Measurements from ENCODE around the gene SHISA5. TPM values are rescaled to one million over a fixed set of nuclear protein-coding genes. Genes with fewer than 3 reads are reported as not detected.

Gene SHISA5
- total RNA-seq, 2 experiments from 2014 or later = 88.9 to 93.1 TPM

GRCh38 chr3:48518069-48518468 is 14.1 kb upstream of the SHISA5 start:
- Mint-ChIP-seq H3K4me1 (ENCODE audit: low read depth) (peaks cover 54% of the 10 kb centered on the region), H3K27me3 (no peaks in the 10 kb centered on the region), H3K4me3 (no peak overlapping the region), H3K9me3 (no peaks in the 10 kb centered on the region), H3K27ac (no peak overlapping the region), H3K36me3 (no peaks in the 10 kb centered on the region)
- CTCF ChIA-PET = no interaction called here
- intact Hi-C loops (cut with micrococcal nuclease) = no loop called here
- DNase-seq = no peak
- POLR2A ChIA-PET = no interaction called here

DNA sequence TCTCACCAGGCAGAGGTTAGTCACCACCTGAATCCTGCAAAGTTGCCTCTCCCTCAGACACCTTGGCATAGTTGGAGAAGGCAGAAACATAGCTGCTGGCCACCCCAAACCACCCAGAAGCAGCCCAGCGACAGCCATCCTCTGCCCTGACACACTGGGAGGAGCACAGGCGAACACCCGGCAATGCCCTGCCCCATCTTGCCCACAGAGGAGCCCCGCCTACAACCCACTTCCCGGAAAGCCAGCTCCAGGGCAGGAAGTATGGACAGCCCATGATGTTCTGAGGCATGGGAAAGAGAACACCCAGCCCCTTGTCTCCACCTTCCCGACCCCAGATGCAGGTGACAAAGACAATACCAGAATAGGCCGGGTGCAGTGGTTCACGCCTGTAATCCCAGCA is 12.6 kb upstream of the SHISA5 start:
- H3K4me3 Mint-ChIP-seq = no peak overlapping the region
- peak; percentile 57 for DNase-seq
- no peaks in the 10 kb centered on the region for H3K27me3 Mint-ChIP-seq
- intact Hi-C loops (cut with micrococcal nuclease) = no loop called here
- H3K36me3 Mint-ChIP-seq = no peaks in the 10 kb centered on the region
- ChIA-PET CTCF (interaction anchor here (1.3 to 2.0 kb wide), 2 partner anchors 80 to 116 kb away, joined by 5 to 6 read pairs; no protein-coding TSS in a partner anchor), POLR2A (interaction anchor here (0.6 to 1.3 kb wide), 2 partner anchors 44 to 61 kb away, joined by 3 to 5 read pairs; no protein-coding TSS in a partner anchor)
- peaks cover 59% of the 10 kb centered on the region for H3K4me1 Mint-ChIP-seq (ENCODE audit: low read depth)
- no peaks in the 10 kb centered on the region for H3K9me3 Mint-ChIP-seq
- peak overlapping the region; percentile 54 for H3K27ac Mint-ChIP-seq

- POLR2A ChIA-PET = interaction anchor here (1.3 to 1.4 kb wide), 2 partner anchors 10 to 42 kb away, joined by 4 read pairs; partner anchors contain the start of gene SHISA5
- intact Hi-C loops (cut with micrococcal nuclease) = loop anchor here (1.0 kb wide), 1 partner anchor 7 kb away; no protein-coding TSS in a partner anchor
Observed at GRCh38 chr3:48514431-48515227, 10.7 kb upstream of the SHISA5 start.

GRCh38 chr3:48511551-48511950 is 7.6 kb upstream of the SHISA5 start:
- no peaks in the 10 kb centered on the region for H3K36me3 Mint-ChIP-seq
- CTCF ChIA-PET = interaction anchor here (1.0 to 1.2 kb wide), 3 partner anchors 39 to 111 kb away, joined by 3 read pairs; no protein-coding TSS in a partner anchor
- H3K27me3 Mint-ChIP-seq = no peaks in the 10 kb centered on the region
- no peaks in the 10 kb centered on the region for H3K9me3 Mint-ChIP-seq
- DNase-seq = no peak
- H3K27ac Mint-ChIP-seq = no peak overlapping the region
- intact Hi-C loops (cut with micrococcal nuclease) = no loop called here
- POLR2A ChIA-PET = interaction anchor here (1.0 kb wide), 1 partner anchor 45 kb away, joined by 3 read pairs; a partner anchor contains a TSS
- H3K4me1 Mint-ChIP-seq (ENCODE audit: low read depth) = peaks cover 47% of the 10 kb centered on the region
- H3K4me3 Mint-ChIP-seq = no peak overlapping the region

More at GRCh38 chr3:48514431-48515227, 10.7 kb upstream of the SHISA5 start:
- Mint-ChIP-seq H3K4me3 (no peak overlapping the region), H3K9me3 (no peaks in the 10 kb centered on the region), H3K36me3 (no peaks in the 10 kb centered on the region), H3K27me3 (no peaks in the 10 kb centered on the region), H3K4me1 (ENCODE audit: low read depth) (peaks cover 59% of the 10 kb centered on the region), H3K27ac (peak overlapping the region; percentile 28)
- CTCF ChIA-PET = interaction anchor here (0.5 to 2.0 kb wide), 4 partner anchors 35 to 321 kb away, joined by 3 to 12 read pairs (median 4); no protein-coding TSS in a partner anchor
- DNase-seq = peak; percentile 51

DNA sequence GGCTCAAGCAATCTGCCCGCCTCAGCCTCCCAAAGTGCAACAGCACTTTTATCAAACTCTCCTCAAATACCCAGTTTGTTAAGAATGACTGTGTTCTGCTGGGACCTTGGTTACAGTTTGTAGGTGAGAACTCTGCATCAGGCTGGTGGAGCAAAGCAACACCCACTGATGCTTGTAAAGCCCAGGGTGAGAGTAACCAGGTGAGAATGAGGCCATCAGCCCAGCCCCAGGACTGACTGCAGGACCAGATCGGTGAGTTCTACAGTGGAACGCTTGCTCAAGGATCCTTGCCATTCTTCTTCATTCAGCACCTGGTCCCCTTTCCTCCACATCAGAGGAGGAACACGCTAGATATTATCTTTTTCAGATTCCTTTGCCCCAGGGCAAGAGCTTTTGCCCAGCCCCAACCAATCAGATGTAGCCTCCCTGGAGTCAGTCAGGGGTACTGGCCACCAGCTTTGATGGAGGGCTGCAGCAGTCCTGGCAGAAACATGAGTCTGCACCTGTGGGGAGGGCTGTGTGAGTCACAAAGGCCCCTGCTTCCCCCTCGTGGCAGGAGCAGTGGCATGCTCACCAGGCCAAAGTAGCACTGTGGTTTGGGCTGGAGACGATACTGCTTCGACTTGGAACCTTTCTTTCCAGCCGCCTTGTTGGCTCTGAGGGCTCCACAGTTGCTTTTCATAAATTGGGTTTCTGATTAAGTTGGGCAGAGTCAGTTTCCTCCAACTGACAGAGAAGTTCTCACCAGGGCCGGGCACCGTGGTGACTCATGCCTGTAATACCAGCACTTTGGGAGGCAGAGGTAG is 3.5 kb upstream of the SHISA5 start:
- ChIA-PET CTCF (interaction anchor here (0.8 to 4.3 kb wide), 9 partner anchors 8 to 320 kb away, joined by 3 to 25 read pairs (median 4); partner anchors contain the start of gene CDC25A), POLR2A (interaction anchor here (0.7 to 1.4 kb wide), 4 partner anchors 12 to 128 kb away, joined by 3 to 5 read pairs (median 3); partner anchors contain the start of gene SLC26A6)
- DNase-seq = peak; percentile 84
- Mint-ChIP-seq H3K27ac (peak overlapping the region; percentile 74), H3K4me3 (no peak overlapping the region), H3K27me3 (no peaks in the 10 kb centered on the region), H3K9me3 (no peaks in the 10 kb centered on the region), H3K36me3 (no peaks in the 10 kb centered on the region), H3K4me1 (ENCODE audit: low read depth) (peaks cover 42% of the 10 kb centered on the region)
- intact Hi-C loops (cut with micrococcal nuclease) = loop anchor here (1.0 to 2.0 kb wide), 4 partner anchors 8 to 49 kb away; partner anchors contain the start of gene PFKFB4

DNA sequence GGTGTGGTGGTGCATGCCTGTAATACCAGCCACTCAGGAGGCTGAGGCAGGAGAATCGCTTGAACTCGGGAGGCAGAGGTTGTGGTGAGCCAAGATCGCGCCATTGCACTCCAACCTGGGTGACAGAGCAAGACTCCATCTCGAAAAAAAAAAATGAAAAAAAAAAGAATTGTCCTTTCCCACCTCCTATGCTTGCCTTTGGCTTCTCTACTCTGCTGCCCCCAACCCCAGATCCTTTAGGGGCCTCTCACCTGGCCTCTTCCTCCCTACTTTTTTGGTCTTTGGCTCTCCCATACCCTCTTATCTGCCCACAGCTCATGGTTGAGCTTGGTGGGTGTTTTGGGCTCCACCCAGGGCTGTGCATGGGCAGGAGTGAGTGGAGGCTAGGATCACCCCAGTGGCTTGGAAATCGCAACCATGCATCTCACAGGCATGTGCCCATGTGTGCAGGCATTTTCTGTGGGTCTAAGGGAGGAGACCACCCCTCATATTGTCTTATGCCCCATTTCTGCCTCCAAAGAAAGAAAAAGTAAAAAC is 2.1 kb upstream of the SHISA5 start:
- Mint-ChIP-seq H3K36me3 (peaks cover 3% of the 10 kb centered on the region), H3K27ac (no peak overlapping the region), H3K4me1 (ENCODE audit: low read depth) (peaks cover 50% of the 10 kb centered on the region), H3K27me3 (no peaks in the 10 kb centered on the region), H3K9me3 (no peaks in the 10 kb centered on the region), H3K4me3 (no peak overlapping the region)
- ChIA-PET CTCF (interaction anchor here (2.8 kb wide), 1 partner anchor 70 kb away, joined by 14 read pairs; no protein-coding TSS in a partner anchor), POLR2A (interaction anchor here (0.6 to 0.7 kb wide), 2 partner anchors 39 to 438 kb away, joined by 3 to 4 read pairs; no protein-coding TSS in a partner anchor)
- intact Hi-C loops (cut with micrococcal nuclease) = loop anchor here (2.0 kb wide), 2 partner anchors 43 to 51 kb away; partner anchors contain the start of gene PFKFB4
- no peak for DNase-seq

DNA sequence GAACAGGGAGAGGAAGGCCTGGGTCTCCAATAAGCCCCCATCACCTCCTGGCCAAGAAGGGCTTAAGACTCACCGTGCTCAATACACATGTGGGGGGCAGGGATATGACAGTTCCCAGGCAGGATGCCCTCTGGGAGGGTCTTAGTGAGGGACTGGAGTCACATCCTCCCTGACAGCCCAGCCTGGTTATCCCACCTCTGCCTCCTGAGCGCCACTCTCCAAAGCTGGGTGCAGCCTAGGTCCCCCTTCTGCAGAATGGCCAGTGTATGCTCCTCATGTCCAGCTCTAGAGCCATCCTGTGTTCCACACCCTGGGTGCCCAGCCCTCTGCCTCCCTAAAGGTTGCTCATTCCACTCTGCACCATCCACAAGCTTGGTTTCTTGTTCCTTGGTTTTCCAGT is 1.2 kb upstream of the SHISA5 start:
- no peak for DNase-seq
- no peaks in the 10 kb centered on the region for H3K9me3 Mint-ChIP-seq
- intact Hi-C loops (cut with micrococcal nuclease) = no loop called here
- H3K27ac Mint-ChIP-seq = no peak overlapping the region
- no peaks in the 10 kb centered on the region for H3K27me3 Mint-ChIP-seq
- POLR2A ChIA-PET = interaction anchor here (0.5 to 2.2 kb wide), 5 partner anchors 27 to 205 kb away, joined by 3 to 6 read pairs (median 5); partner anchors contain the start of gene PFKFB4
- H3K4me1 Mint-ChIP-seq (ENCODE audit: low read depth) = peaks cover 50% of the 10 kb centered on the region
- CTCF ChIA-PET = interaction anchor here (0.7 to 2.8 kb wide), 2 partner anchors 44 to 69 kb away, joined by 3 to 14 read pairs; no protein-coding TSS in a partner anchor
- H3K36me3 Mint-ChIP-seq = peaks cover 5% of the 10 kb centered on the region
- H3K4me3 Mint-ChIP-seq = peak overlapping the region; percentile 27

GRCh38 chr3:48503401-48504050 is 448 bp downstream of the SHISA5 start:
- CTCF ChIA-PET = interaction anchor here (0.9 to 2.8 kb wide), 3 partner anchors 25 to 68 kb away, joined by 3 to 14 read pairs (median 3); no protein-coding TSS in a partner anchor
- Mint-ChIP-seq H3K36me3 (peaks cover 6% of the 10 kb centered on the region), H3K27ac (peak overlapping the region; percentile 77), H3K4me1 (ENCODE audit: low read depth) (peaks cover 50% of the 10 kb centered on the region), H3K9me3 (no peaks in the 10 kb centered on the region), H3K27me3 (no peaks in the 10 kb centered on the region), H3K4me3 (peak overlapping the region; percentile 80)
- DNase-seq = peak; percentile 35
- POLR2A ChIA-PET = interaction anchor here (1.0 to 2.2 kb wide), 5 partner anchors 11 to 315 kb away, joined by 3 to 6 read pairs (median 5); partner anchors contain the start of genes CDC25A and PFKFB4
- intact Hi-C loops (cut with micrococcal nuclease) = no loop called here

- ChIA-PET CTCF (interaction anchor here (0.9 kb wide), 1 partner anchor 24 kb away, joined by 3 read pairs; no protein-coding TSS in a partner anchor), POLR2A (interaction anchor here (2.2 kb wide), 1 partner anchor 203 kb away, joined by 6 read pairs; no protein-coding TSS in a partner anchor)
- H3K27ac Mint-ChIP-seq = peak overlapping the region; percentile 42
- H3K4me1 Mint-ChIP-seq (ENCODE audit: low read depth) = peaks cover 47% of the 10 kb centered on the region
- intact Hi-C loops (cut with micrococcal nuclease) = no loop called here
- peaks cover 10% of the 10 kb centered on the region for H3K36me3 Mint-ChIP-seq
- H3K9me3 Mint-ChIP-seq = no peaks in the 10 kb centered on the region
- H3K4me3 Mint-ChIP-seq = peak overlapping the region; percentile 80
- DNase-seq = no peak
- H3K27me3 Mint-ChIP-seq = no peaks in the 10 kb centered on the region
Observed at GRCh38 chr3:48502728-48503168, 1.2 kb downstream of the SHISA5 start.

DNA sequence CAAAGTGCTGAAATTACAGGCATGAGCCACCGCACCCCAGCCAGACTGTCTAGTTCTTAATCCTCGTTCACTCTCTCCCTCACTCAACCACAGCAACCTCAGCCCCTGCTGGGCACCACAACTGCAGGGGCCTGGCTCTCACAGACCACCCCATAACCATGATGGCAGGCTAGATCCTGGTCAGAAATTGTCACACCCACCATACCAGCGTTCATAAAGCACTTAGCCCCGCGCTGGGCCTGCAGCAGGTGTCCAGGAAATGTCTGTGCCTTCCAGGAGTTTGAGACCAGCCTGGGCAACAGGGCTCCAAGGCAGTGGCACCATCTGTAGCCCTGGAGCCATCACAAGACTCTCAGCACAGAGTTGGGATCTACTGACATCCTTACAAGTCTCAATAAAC is 1.9 kb downstream of the SHISA5 start:
- no peak overlapping the region for H3K27ac Mint-ChIP-seq
- DNase-seq = no peak
- peaks cover 11% of the 10 kb centered on the region for H3K36me3 Mint-ChIP-seq
- no peaks in the 10 kb centered on the region for H3K27me3 Mint-ChIP-seq
- POLR2A ChIA-PET = no interaction called here
- H3K4me3 Mint-ChIP-seq = peak overlapping the region; percentile 80
- peaks cover 41% of the 10 kb centered on the region for H3K4me1 Mint-ChIP-seq (ENCODE audit: low read depth)
- no peaks in the 10 kb centered on the region for H3K9me3 Mint-ChIP-seq
- CTCF ChIA-PET = interaction anchor here (1.1 to 1.2 kb wide), 2 partner anchors 13 to 66 kb away, joined by 3 to 4 read pairs; no protein-coding TSS in a partner anchor
- intact Hi-C loops (cut with micrococcal nuclease) = no loop called here
